ENCODE results near the gene RHBDD2.

DNA sequence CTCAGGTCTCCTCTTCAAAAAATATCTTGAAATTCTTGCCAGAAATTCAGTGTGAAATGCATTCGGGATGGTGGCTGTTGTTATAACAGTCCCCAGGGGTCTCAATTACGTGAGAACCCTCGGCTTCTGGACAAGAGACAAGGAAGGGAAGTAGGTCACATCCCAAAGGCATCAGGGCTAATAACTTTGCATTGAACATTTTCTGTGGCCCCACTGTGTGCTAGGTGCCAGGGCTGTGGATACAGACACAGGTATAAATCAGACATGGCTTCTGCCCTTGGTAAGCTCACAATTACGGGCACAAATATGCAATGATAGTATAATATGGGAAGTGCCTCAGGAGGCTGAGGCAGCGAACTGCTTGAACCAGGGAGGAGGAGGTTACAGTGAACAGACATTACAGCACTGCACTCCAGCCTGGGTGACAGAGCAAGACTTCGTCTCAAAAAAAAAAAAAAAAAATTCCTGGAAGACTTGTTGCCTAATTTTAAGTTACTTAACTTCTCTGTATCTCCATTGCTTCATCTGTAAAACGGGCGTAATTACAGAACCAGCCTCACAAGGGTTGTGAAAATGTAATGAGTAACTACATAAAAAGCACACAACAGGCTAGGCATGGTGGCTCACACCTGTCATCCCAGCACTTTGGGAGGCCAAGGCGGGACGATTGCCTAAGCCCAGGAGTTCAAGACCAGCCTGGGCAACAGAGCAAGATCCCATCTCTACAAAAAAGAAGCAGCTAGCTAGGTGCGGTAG is 2.5 kb upstream of the RHBDD2 start:
- TF ChIP-seq, protein P1, sequence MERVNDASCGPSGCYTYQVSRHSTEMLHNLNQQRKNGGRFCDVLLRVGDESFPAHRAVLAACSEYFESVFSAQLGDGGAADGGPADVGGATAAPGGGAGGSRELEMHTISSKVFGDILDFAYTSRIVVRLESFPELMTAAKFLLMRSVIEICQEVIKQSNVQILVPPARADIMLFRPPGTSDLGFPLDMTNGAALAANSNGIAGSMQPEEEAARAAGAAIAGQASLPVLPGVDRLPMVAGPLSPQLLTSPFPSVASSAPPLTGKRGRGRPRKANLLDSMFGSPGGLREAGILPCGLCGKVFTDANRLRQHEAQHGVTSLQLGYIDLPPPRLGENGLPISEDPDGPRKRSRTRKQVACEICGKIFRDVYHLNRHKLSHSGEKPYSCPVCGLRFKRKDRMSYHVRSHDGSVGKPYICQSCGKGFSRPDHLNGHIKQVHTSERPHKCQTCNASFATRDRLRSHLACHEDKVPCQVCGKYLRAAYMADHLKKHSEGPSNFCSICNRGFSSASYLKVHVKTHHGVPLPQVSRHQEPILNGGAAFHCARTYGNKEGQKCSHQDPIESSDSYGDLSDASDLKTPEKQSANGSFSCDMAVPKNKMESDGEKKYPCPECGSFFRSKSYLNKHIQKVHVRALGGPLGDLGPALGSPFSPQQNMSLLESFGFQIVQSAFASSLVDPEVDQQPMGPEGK (CRISPR knock-in tag; IDR thresholded peaks at IDR 0.05; ENCODE audit: borderline replicate concordance), result no peak
- TF ChIP-seq ZNF8 (CRISPR knock-in tag; IDR thresholded peaks at IDR 0.05), result no peak

Data from SK-N-SH treated with all-trans-retinoic acid at 6 μM for 48 hours (cell line).